Ovary (tissue), 3 donors: ENCODE results near the gene ADAM12.

Experiments
- CTCF ChIP-seq, 3 donors: fragments of 450-650 bp in 2 of 3; fragments of 200-600 bp in 1 of 3; IDR thresholded peaks; one replicate each; pipeline versions ENCODE4 v1.5.1 to v1.8.0; 2016 to 2022; ENCODE audit warnings: antibody characterized with exemption in 3 of 3, mild to moderate bottlenecking in 1 of 3
- EP300 ChIP-seq: sonication (generic); formaldehyde crosslinking; IDR thresholded peaks from one replicate; pipeline ENCODE4 v1.6.1; 2017; ENCODE audit warnings: antibody characterized with exemption
- POLR2A ChIP-seq: fragments of 450-650 bp; IDR thresholded peaks from one replicate; pipeline ENCODE4 v1.6.1; 2017; ENCODE audit warnings: antibody characterized with exemption, mild to moderate bottlenecking, moderate library complexity
- donor health status: DM: no; HTN: no; CAD: no.

GRCh38 chr10:126234630-126235029 lies 153.6 kb downstream of the ADAM12 start:
- TF ChIP-seq EP300 (no peak), CTCF (IDR thresholded peaks at IDR 0.05) (no peak), POLR2A (no peak)
